OCI-LY1 (cell line): ENCODE results near the gene RASA3.
"Not testable (repeated sequence)": the region's sequence is repeated elsewhere in the genome, so short reads cannot be mapped to it uniquely, and the experiment has no call there.

Experiments used
- EZH2 ChIP-seq: fragments of 200-600 bp; sonication (generic), shearing (Covaris generic); IDR thresholded peaks from 2 replicates; pipeline ENCODE4 v1.8.0; 2017; ENCODE audit warnings: borderline replicate concordance, mixed run types, mild to moderate bottlenecking, antibody characterized with exemption, low read length, moderate library complexity, mixed read lengths
- TF ChIP-seq, protein P1 (sequence below): fragments of 200-600 bp; sonication (generic), shearing (Covaris generic); IDR thresholded peaks from 2 replicates; pipeline ENCODE4 v1.5.1; 2017; ENCODE audit warnings: mild to moderate bottlenecking, antibody characterized with exemption, low read length, moderate library complexity, mixed read lengths

- TF ChIP-seq, protein P1, sequence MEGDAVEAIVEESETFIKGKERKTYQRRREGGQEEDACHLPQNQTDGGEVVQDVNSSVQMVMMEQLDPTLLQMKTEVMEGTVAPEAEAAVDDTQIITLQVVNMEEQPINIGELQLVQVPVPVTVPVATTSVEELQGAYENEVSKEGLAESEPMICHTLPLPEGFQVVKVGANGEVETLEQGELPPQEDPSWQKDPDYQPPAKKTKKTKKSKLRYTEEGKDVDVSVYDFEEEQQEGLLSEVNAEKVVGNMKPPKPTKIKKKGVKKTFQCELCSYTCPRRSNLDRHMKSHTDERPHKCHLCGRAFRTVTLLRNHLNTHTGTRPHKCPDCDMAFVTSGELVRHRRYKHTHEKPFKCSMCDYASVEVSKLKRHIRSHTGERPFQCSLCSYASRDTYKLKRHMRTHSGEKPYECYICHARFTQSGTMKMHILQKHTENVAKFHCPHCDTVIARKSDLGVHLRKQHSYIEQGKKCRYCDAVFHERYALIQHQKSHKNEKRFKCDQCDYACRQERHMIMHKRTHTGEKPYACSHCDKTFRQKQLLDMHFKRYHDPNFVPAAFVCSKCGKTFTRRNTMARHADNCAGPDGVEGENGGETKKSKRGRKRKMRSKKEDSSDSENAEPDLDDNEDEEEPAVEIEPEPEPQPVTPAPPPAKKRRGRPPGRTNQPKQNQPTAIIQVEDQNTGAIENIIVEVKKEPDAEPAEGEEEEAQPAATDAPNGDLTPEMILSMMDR, result not testable (repeated sequence)
- not testable (repeated sequence) for TF ChIP-seq EZH2
Observed at GRCh38 chr13:114114666-114115065, 17.8 kb downstream of the RASA3 start.
